ENCODE results near the gene PLCXD1.
"Not testable (repeated sequence)": the region's sequence is repeated elsewhere in the genome, so short reads cannot be mapped to it uniquely, and the experiment has no call there.

PLCXD1 gene

GRCh38 chrX:258291-259040 lies 22.7 kb upstream of the PLCXD1 start:
- H3K9me3 Mint-ChIP-seq, result no peaks in the 10 kb centered on the region
- H3K27ac Mint-ChIP-seq, result no peak overlapping the region
- H3K36me3 Mint-ChIP-seq, result no peaks in the 10 kb centered on the region
- peaks cover 4% of the 10 kb centered on the region for H3K4me1 Mint-ChIP-seq
- no peak overlapping the region for H3K4me3 Mint-ChIP-seq
- no peaks in the 10 kb centered on the region for H3K27me3 Mint-ChIP-seq

- H3K27me3 Mint-ChIP-seq, result no peaks in the 10 kb centered on the region
- H3K36me3 Mint-ChIP-seq, result no peaks in the 10 kb centered on the region
- H3K27ac Mint-ChIP-seq, result peak overlapping the region; percentile 84
- H3K9me3 Mint-ChIP-seq, result no peaks in the 10 kb centered on the region
- H3K4me3 Mint-ChIP-seq, result peak overlapping the region; percentile 62
- peaks cover 4% of the 10 kb centered on the region for H3K4me1 Mint-ChIP-seq
Measured at GRCh38 chrX:259692-260355, 21.4 kb upstream of the PLCXD1 start.

GRCh38 chrX:261167-261918 lies 19.8 kb upstream of the PLCXD1 start:
- H3K4me1 Mint-ChIP-seq, result peaks cover 4% of the 10 kb centered on the region
- H3K36me3 Mint-ChIP-seq, result no peaks in the 10 kb centered on the region
- H3K27me3 Mint-ChIP-seq, result no peaks in the 10 kb centered on the region
- H3K4me3 Mint-ChIP-seq, result no peak overlapping the region
- H3K9me3 Mint-ChIP-seq, result no peaks in the 10 kb centered on the region
- peak overlapping the region; percentile 59 for H3K27ac Mint-ChIP-seq

- H3K4me1 Mint-ChIP-seq, result peaks cover 4% of the 10 kb centered on the region
- no peaks in the 10 kb centered on the region for H3K36me3 Mint-ChIP-seq
- no peaks in the 10 kb centered on the region for H3K9me3 Mint-ChIP-seq
- no peak overlapping the region for H3K4me3 Mint-ChIP-seq
- H3K27me3 Mint-ChIP-seq, result no peaks in the 10 kb centered on the region
- no peak overlapping the region for H3K27ac Mint-ChIP-seq
Measured at GRCh38 chrX:261919-262352, 19.2 kb upstream of the PLCXD1 start.

- Mint-ChIP-seq H3K36me3 (no peaks in the 10 kb centered on the region), H3K27me3 (no peaks in the 10 kb centered on the region), H3K9me3 (no peaks in the 10 kb centered on the region), H3K4me1 (peaks cover 4% of the 10 kb centered on the region), H3K4me3 (no peak overlapping the region), H3K27ac (no peak overlapping the region)
Measured at GRCh38 chrX:262381-262909, 18.7 kb upstream of the PLCXD1 start.

GRCh38 chrX:264006-264405 lies 17.2 kb upstream of the PLCXD1 start:
- not testable (repeated sequence) for H3K36me3 Mint-ChIP-seq, H3K4me3 Mint-ChIP-seq, H3K9me3 Mint-ChIP-seq, H3K27me3 Mint-ChIP-seq, H3K4me1 Mint-ChIP-seq, H3K27ac Mint-ChIP-seq

- no peak overlapping the region for H3K4me3 Mint-ChIP-seq
- H3K36me3 Mint-ChIP-seq, result no peaks in the 10 kb centered on the region
- H3K27me3 Mint-ChIP-seq, result no peaks in the 10 kb centered on the region
- H3K27ac Mint-ChIP-seq, result no peak overlapping the region
- H3K4me1 Mint-ChIP-seq, result peaks cover 2% of the 10 kb centered on the region
- no peaks in the 10 kb centered on the region for H3K9me3 Mint-ChIP-seq
Measured at GRCh38 chrX:264634-265455, 16.3 kb upstream of the PLCXD1 start.

GRCh38 chrX:265502-265901 lies 15.7 kb upstream of the PLCXD1 start:
- H3K27ac Mint-ChIP-seq, result no peak overlapping the region
- H3K4me1 Mint-ChIP-seq, result no peaks in the 10 kb centered on the region
- no peaks in the 10 kb centered on the region for H3K36me3 Mint-ChIP-seq
- no peaks in the 10 kb centered on the region for H3K27me3 Mint-ChIP-seq
- no peaks in the 10 kb centered on the region for H3K9me3 Mint-ChIP-seq
- no peak overlapping the region for H3K4me3 Mint-ChIP-seq

- Mint-ChIP-seq H3K27me3 (no peaks in the 10 kb centered on the region), H3K27ac (no peak overlapping the region), H3K9me3 (no peaks in the 10 kb centered on the region), H3K4me1 (no peaks in the 10 kb centered on the region), H3K36me3 (no peaks in the 10 kb centered on the region), H3K4me3 (no peak overlapping the region)
Measured at GRCh38 chrX:267771-268261, 13.4 kb upstream of the PLCXD1 start.

- no peaks in the 10 kb centered on the region for H3K4me1 Mint-ChIP-seq
- H3K27ac Mint-ChIP-seq, result peak overlapping the region; percentile 68
- no peaks in the 10 kb centered on the region for H3K9me3 Mint-ChIP-seq
- H3K27me3 Mint-ChIP-seq, result no peaks in the 10 kb centered on the region
- H3K4me3 Mint-ChIP-seq, result no peak overlapping the region
- no peaks in the 10 kb centered on the region for H3K36me3 Mint-ChIP-seq
Measured at GRCh38 chrX:270848-271367, 10.3 kb upstream of the PLCXD1 start.

- peak overlapping the region; percentile 61 for H3K4me3 Mint-ChIP-seq
- no peak overlapping the region for H3K27ac Mint-ChIP-seq
- H3K36me3 Mint-ChIP-seq, result no peaks in the 10 kb centered on the region
- H3K4me1 Mint-ChIP-seq, result peaks cover 16% of the 10 kb centered on the region
- no peaks in the 10 kb centered on the region for H3K9me3 Mint-ChIP-seq
- H3K27me3 Mint-ChIP-seq, result no peaks in the 10 kb centered on the region
Measured at GRCh38 chrX:274904-275475, 6.2 kb upstream of the PLCXD1 start.

GRCh38 chrX:275476-275966 lies 5.7 kb upstream of the PLCXD1 start:
- H3K27ac Mint-ChIP-seq, result no peak overlapping the region

GRCh38 chrX:275967-276580 lies 5.1 kb upstream of the PLCXD1 start:
- Mint-ChIP-seq H3K36me3 (no peaks in the 10 kb centered on the region), H3K9me3 (no peaks in the 10 kb centered on the region), H3K27ac (no peak overlapping the region), H3K27me3 (no peaks in the 10 kb centered on the region), H3K4me1 (peaks cover 16% of the 10 kb centered on the region), H3K4me3 (peak overlapping the region; percentile 73)

More at GRCh38 chrX:275476-275966, 5.7 kb upstream of the PLCXD1 start:
- Mint-ChIP-seq H3K4me1 (peaks cover 16% of the 10 kb centered on the region), H3K4me3 (peak overlapping the region; percentile 61), H3K9me3 (no peaks in the 10 kb centered on the region), H3K27me3 (no peaks in the 10 kb centered on the region), H3K36me3 (no peaks in the 10 kb centered on the region)

GRCh38 chrX:276581-277201 lies 4.5 kb upstream of the PLCXD1 start:
- no peaks in the 10 kb centered on the region for H3K27me3 Mint-ChIP-seq
- H3K27ac Mint-ChIP-seq, result no peak overlapping the region
- no peaks in the 10 kb centered on the region for H3K9me3 Mint-ChIP-seq
- no peaks in the 10 kb centered on the region for H3K36me3 Mint-ChIP-seq
- H3K4me3 Mint-ChIP-seq, result peak overlapping the region; percentile 73
- peaks cover 16% of the 10 kb centered on the region for H3K4me1 Mint-ChIP-seq

All from activated naive CD4-positive, alpha-beta T cell treated with anti-CD3 and anti-CD28 coated beads, Interleukin-2, amount 50 U/mL, for 24 hours (primary cell).